ENCODE measurements around the gene MKLN1. TPM values are rescaled to one million over a fixed set of nuclear protein-coding genes. Genes with fewer than 3 reads are reported as not detected.

Gene MKLN1
- total and polyA plus RNA-seq, 2 of the 4 experiments (the other 2 are of a cell fraction), result 17.5 to 52.0 TPM

DNA sequence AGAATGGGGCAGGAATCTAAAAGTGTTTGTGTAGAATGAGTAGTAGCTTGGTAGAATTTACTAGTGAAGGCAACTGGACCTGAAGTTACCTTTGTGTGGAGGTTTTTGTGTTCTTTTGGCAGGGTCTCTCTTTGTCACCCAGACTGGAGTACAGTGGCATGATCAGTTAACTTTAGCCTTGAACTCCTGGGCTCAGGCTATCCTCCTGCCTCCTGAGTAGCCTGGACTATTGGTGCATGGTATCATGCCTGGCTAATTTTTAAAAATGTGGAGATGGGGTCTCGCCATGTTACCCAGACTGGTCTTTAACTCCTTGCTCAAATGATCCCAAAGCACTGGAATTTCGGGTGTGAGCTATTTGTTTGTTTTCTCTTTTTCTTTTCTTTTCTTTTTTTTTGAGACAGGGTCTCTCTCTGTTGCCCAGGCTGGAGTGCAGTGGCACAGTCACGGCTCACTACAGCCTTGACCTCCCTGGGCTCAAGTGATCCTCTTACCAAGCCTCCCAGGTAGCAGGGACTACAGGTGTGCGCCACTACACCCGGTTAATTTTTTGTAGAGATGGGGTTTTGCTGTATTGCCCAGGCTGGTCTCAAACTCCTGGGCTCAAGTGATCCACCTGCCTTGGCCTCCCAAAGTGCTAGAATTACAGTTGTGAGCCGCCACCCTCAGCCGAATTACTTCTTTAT is 76.7 kb downstream of the MKLN1 start:
- ChIA-PET CTCF (no interaction called here), POLR2A (ENCODE audit: unreplicated experiment) (interaction anchor here (0.6 kb wide), 1 partner anchor 297 kb away, joined by 3 read pairs; no protein-coding TSS in a partner anchor)
- Histone ChIP-seq H3K36me3 (ENCODE audit: control insufficient read depth, insufficient read depth, low read length) (peaks cover 5% of the 10 kb centered on the region; the same call in 1 of the 2 replicates), H3K4me3 (ENCODE audit: insufficient read depth, low read depth, low read length) (no peak overlapping the region), H2AK9ac (replicated peaks; ENCODE audit: low read depth, low read length, poor library complexity) (no peak overlapping the region), H3K9me3 (ENCODE audit: control insufficient read depth, insufficient read depth, low read length) (no peaks in the 10 kb centered on the region), H3K9me1 (ENCODE audit: insufficient read depth, low read length) (0 out of 2 replicates have a peak, but pooled peaks cover 2% of the 10 kb centered on the region), H3K56ac (ENCODE audit: extremely low read depth, insufficient read depth, low read length) (no peak overlapping the region), H3K9ac (ENCODE audit: low read depth, low read length) (no peak overlapping the region), H3K4me1 (ENCODE audit: control insufficient read depth, insufficient read depth, low read length) (no peaks in the 10 kb centered on the region), H3K23ac (ENCODE audit: low read depth, low read length) (no peak overlapping the region), H3K14ac (replicated peaks; ENCODE audit: low read depth, low read length) (no peak overlapping the region), H2BK20ac (ENCODE audit: low read depth, low read length) (no peak overlapping the region), H2AFZ (replicated peaks; ENCODE audit: low read length, poor library complexity) (no peak overlapping the region), H4K5ac (ENCODE audit: low read depth, low read length) (no peak overlapping the region), H2BK120ac (ENCODE audit: low read depth, low read length) (no peak overlapping the region), H2AK5ac (ENCODE audit: low read depth, low read length) (no peak overlapping the region), H3K18ac (ENCODE audit: low read depth, low read length) (no peak overlapping the region), H3K79me1 (ENCODE audit: low read depth in 1 of 2, low read length in 2 of 2) (peaks cover 7 to 20% of the 10 kb centered on the region in 2 experiments), H4K20me1 (ENCODE audit: insufficient read depth, low read length) (no peaks in the 10 kb centered on the region; the same call in 1 of the 2 replicates), H3K27ac (ENCODE audit: insufficient read depth, low read length) (no peak overlapping the region), H3K27me3 (ENCODE audit: control insufficient read depth, insufficient read depth, low read length) (no peaks in the 10 kb centered on the region), H3K4ac (ENCODE audit: low read depth, low read length) (no peak overlapping the region), H4K8ac (ENCODE audit: low read depth in 2 of 2, low read length in 2 of 2) (no peak overlapping the region), H4K91ac (ENCODE audit: insufficient read depth, low read depth, low read length) (no peak overlapping the region), H3K4me2 (ENCODE audit: low read depth, low read length) (no peak overlapping the region), H2BK5ac (ENCODE audit: low read depth, low read length, poor library complexity, severe bottlenecking) (no peak overlapping the region), H2BK15ac (ENCODE audit: low read depth, low read length) (no peak overlapping the region)
- intact Hi-C loops (cut with micrococcal nuclease) (no loop called here), dilution Hi-C loops (cut with HindIII; ENCODE audit: low sequenced_read_pairs, unreplicated experiment) (no loop called here), in situ Hi-C loops (cut with MboI; ENCODE audit: low sequenced_read_pairs) (no loop called here)
- BruUV-seq (replicated peaks), result no TSS peak
- no CpG with 5 or more reads among the region's 7 CpGs for WGBS, 2 experiments (ENCODE audit: extremely low coverage in 2 of 2, insufficient read length in 1 of 2)
- ATAC-seq (ENCODE audit: low read depth) (no peak), DNase-seq (no peak)
- no peak for TF ChIP-seq CHD1 (IDR thresholded peaks at IDR 0.05; ENCODE audit: low read depth, low read length)
- TF ChIP-seq SMC3 (IDR thresholded peaks at IDR 0.05; ENCODE audit: low read depth, low read length), result no peak
- no peak for TF ChIP-seq MAFK (IDR thresholded peaks at IDR 0.05; ENCODE audit: low read depth, low read length)
- TF ChIP-seq, protein P1, sequence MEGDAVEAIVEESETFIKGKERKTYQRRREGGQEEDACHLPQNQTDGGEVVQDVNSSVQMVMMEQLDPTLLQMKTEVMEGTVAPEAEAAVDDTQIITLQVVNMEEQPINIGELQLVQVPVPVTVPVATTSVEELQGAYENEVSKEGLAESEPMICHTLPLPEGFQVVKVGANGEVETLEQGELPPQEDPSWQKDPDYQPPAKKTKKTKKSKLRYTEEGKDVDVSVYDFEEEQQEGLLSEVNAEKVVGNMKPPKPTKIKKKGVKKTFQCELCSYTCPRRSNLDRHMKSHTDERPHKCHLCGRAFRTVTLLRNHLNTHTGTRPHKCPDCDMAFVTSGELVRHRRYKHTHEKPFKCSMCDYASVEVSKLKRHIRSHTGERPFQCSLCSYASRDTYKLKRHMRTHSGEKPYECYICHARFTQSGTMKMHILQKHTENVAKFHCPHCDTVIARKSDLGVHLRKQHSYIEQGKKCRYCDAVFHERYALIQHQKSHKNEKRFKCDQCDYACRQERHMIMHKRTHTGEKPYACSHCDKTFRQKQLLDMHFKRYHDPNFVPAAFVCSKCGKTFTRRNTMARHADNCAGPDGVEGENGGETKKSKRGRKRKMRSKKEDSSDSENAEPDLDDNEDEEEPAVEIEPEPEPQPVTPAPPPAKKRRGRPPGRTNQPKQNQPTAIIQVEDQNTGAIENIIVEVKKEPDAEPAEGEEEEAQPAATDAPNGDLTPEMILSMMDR (conservative IDR thresholded peaks at IDR 0.05; ENCODE audit: low read depth, low read length), result no peak
- TF ChIP-seq POLR2A (IDR thresholded peaks at IDR 0.05; ENCODE audit: low read depth, low read length), result no peak
- TF ChIP-seq BHLHE40 (IDR thresholded peaks at IDR 0.05; ENCODE audit: low read depth, low read length), result no peak
- TF ChIP-seq, protein P2, sequence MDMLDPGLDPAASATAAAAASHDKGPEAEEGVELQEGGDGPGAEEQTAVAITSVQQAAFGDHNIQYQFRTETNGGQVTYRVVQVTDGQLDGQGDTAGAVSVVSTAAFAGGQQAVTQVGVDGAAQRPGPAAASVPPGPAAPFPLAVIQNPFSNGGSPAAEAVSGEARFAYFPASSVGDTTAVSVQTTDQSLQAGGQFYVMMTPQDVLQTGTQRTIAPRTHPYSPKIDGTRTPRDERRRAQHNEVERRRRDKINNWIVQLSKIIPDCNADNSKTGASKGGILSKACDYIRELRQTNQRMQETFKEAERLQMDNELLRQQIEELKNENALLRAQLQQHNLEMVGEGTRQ (IDR thresholded peaks at IDR 0.05; ENCODE audit: low read depth, low read length), result no peak
- no peak for TF ChIP-seq NFE2L2 (IDR thresholded peaks at IDR 0.05; ENCODE audit: low read depth, low read length)
- TF ChIP-seq, protein P3, sequence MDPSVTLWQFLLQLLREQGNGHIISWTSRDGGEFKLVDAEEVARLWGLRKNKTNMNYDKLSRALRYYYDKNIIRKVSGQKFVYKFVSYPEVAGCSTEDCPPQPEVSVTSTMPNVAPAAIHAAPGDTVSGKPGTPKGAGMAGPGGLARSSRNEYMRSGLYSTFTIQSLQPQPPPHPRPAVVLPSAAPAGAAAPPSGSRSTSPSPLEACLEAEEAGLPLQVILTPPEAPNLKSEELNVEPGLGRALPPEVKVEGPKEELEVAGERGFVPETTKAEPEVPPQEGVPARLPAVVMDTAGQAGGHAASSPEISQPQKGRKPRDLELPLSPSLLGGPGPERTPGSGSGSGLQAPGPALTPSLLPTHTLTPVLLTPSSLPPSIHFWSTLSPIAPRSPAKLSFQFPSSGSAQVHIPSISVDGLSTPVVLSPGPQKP (IDR thresholded peaks at IDR 0.05; ENCODE audit: borderline replicate concordance, low read depth, low read length), result no peak
- TF ChIP-seq RCOR1 (IDR thresholded peaks at IDR 0.05; ENCODE audit: insufficient replicate concordance, low read length), result no peak
- TF ChIP-seq RAD21 (IDR thresholded peaks at IDR 0.05; ENCODE audit: low read length), result no peak
- no peak for TF ChIP-seq MAZ (IDR thresholded peaks at IDR 0.05; ENCODE audit: borderline replicate concordance, low read depth, low read length)
- no peak for TF ChIP-seq RFX5 (IDR thresholded peaks at IDR 0.05; ENCODE audit: low read depth, low read length)
- no peak for TF ChIP-seq MXI1 (IDR thresholded peaks at IDR 0.05; ENCODE audit: borderline replicate concordance, low read depth, low read length)
- no peak for TF ChIP-seq FOS (IDR thresholded peaks at IDR 0.05; ENCODE audit: low read depth, low read length)
- TF ChIP-seq CEBPB (IDR thresholded peaks at IDR 0.05; ENCODE audit: low read depth, low read length), result no peak
